D721Med (cell line): ENCODE results near the gene FXR2.
A peak's percentile ranks its signal among the peaks of the same experiment; 100 is the strongest.
"Not testable (repeated sequence)": the region's sequence is repeated elsewhere in the genome, so short reads cannot be mapped to it uniquely, and the experiment has no call there.

Source experiments
- DNase-seq: peaks from one replicate; pipeline ENCODE4 v3.0.0; 2011; ENCODE audit warnings: low spot score; ENCODE audit not compliant: insufficient read length
- FAIRE-seq: peaks from 2 replicates; lab custom pipeline; 2011; peaks lifted over from hg19 to GRCh38; lab: Jason Lieb, UNC
- CTCF ChIP-seq: IDR thresholded peaks from 2 replicates; pipeline ENCODE4 v1.5.1; 2012; ENCODE audit warnings: mild to moderate bottlenecking, control low read depth; ENCODE audit not compliant: insufficient read depth; ENCODE audit errors: missing control alignments

FXR2 gene

GRCh38 chr17:7627250-7628121, 12.8 kb upstream of the FXR2 start, which contains the start of gene SAT2:
SAT2 (minus strand) TSS chr17:7627821; CDS start chr17:7627635, 186 bp downstream.
- TF ChIP-seq CTCF: no peak
- FAIRE-seq (no peak), DNase-seq (peak; percentile 100)

GRCh38 chr17:7626956-7627249, 12.2 kb upstream of the FXR2 start:
- DNase-seq: no peak
- no peak for FAIRE-seq
- TF ChIP-seq CTCF: no peak

GRCh38 chr17:7626307-7626706, 11.6 kb upstream of the FXR2 start:
- TF ChIP-seq CTCF: no peak
- FAIRE-seq: no peak
- DNase-seq: no peak

- DNase-seq, FAIRE-seq: not testable (repeated sequence)
These were observed 11.1 kb upstream of the FXR2 start for GRCh38 chr17:7625749-7626148.

- DNase-seq (no peak), FAIRE-seq (no peak)
- TF ChIP-seq CTCF: no peak
These were observed 9.0 kb upstream of the FXR2 start for GRCh38 chr17:7623661-7624060.

GRCh38 chr17:7620835-7621234, 6.1 kb upstream of the FXR2 start:
- DNase-seq: no peak
- TF ChIP-seq CTCF: no peak
- FAIRE-seq: no peak

GRCh38 chr17:7618608-7619007, 3.9 kb upstream of the FXR2 start:
- no peak for TF ChIP-seq CTCF
- FAIRE-seq (no peak), DNase-seq (no peak)
